Measurements from ENCODE around the gene RERG. TPM values are rescaled to one million over a fixed set of nuclear protein-coding genes. Genes with fewer than 3 reads are reported as not detected.
"Not testable (repeated sequence)": the region's sequence is repeated elsewhere in the genome, so short reads cannot be mapped to it uniquely, and the experiment has no call there.

The RERG gene
- total RNA-seq, 1 donor = under 0.01 TPM

- peak in 1 of 3 donors; percentile 44 for DNase-seq (ENCODE audit: low read depth in 2 of 3, low spot score in 2 of 3)
Observed at GRCh38 chr12:15151161-15152091, 69.8 kb downstream of the RERG start.

- DNase-seq (ENCODE audit: low read depth in 2 of 3, low spot score in 2 of 3) = no peak
Observed at GRCh38 chr12:15146585-15146984, 74.6 kb downstream of the RERG start.

GRCh38 chr12:15143467-15143866 is 77.8 kb downstream of the RERG start:
- DNase-seq (ENCODE audit: low read depth in 2 of 3, low spot score in 2 of 3) = no peak

- no peak for DNase-seq (ENCODE audit: low read depth in 2 of 3, low spot score in 2 of 3)
Observed at GRCh38 chr12:15142711-15143110, 78.5 kb downstream of the RERG start.

GRCh38 chr12:15131431-15131830 is 89.8 kb downstream of the RERG start:
- DNase-seq (ENCODE audit: low read depth in 2 of 3, low spot score in 2 of 3) = no peak

GRCh38 chr12:15130541-15130940 is 90.7 kb downstream of the RERG start:
- DNase-seq (ENCODE audit: low read depth in 2 of 3, low spot score in 2 of 3) = no peak

- no peak for DNase-seq (ENCODE audit: low read depth in 2 of 3, low spot score in 2 of 3)
Observed at GRCh38 chr12:15123401-15123800, 97.8 kb downstream of the RERG start.

GRCh38 chr12:15122344-15122743 is 98.9 kb downstream of the RERG start:
- peak in 1 of 3 donors; percentile 2 for DNase-seq (ENCODE audit: low read depth in 2 of 3, low spot score in 2 of 3)

GRCh38 chr12:15118955-15119354 is 102.3 kb downstream of the RERG start:
- DNase-seq (ENCODE audit: low read depth in 2 of 3, low spot score in 2 of 3) = no peak

- DNase-seq (ENCODE audit: low read depth in 2 of 3, low spot score in 2 of 3) = no peak
Observed at GRCh38 chr12:15116983-15117382, 104.2 kb downstream of the RERG start.

- DNase-seq (ENCODE audit: low read depth in 2 of 3, low spot score in 2 of 3) = no peak
Observed at GRCh38 chr12:15116086-15116485, 105.1 kb downstream of the RERG start.

- no peak for DNase-seq (ENCODE audit: low read depth in 2 of 3, low spot score in 2 of 3)
Observed at GRCh38 chr12:15115434-15115833, 105.8 kb downstream of the RERG start.

GRCh38 chr12:15114501-15114900 is 106.7 kb downstream of the RERG start:
- DNase-seq (ENCODE audit: low read depth in 2 of 3, low spot score in 2 of 3) = no peak

- DNase-seq (ENCODE audit: low read depth in 2 of 3, low spot score in 2 of 3) = peak in 1 of 3 donors; percentile 16
Observed at GRCh38 chr12:15092826-15093225, 128.4 kb downstream of the RERG start.

GRCh38 chr12:15090441-15090840 is 130.8 kb downstream of the RERG start:
- DNase-seq (ENCODE audit: low read depth in 2 of 3, low spot score in 2 of 3) = no peak

GRCh38 chr12:15088105-15088504 is 133.1 kb downstream of the RERG start:
- no peak for DNase-seq (ENCODE audit: low read depth in 2 of 3, low spot score in 2 of 3)

GRCh38 chr12:15077751-15078150 is 143.5 kb downstream of the RERG start:
- not testable (repeated sequence) for DNase-seq (ENCODE audit: low read depth in 2 of 3, low spot score in 2 of 3)

- DNase-seq (ENCODE audit: low read depth in 2 of 3, low spot score in 2 of 3) = no peak
Observed at GRCh38 chr12:15074351-15074750, 146.9 kb downstream of the RERG start.

- no peak for DNase-seq (ENCODE audit: low read depth in 2 of 3, low spot score in 2 of 3)
Observed at GRCh38 chr12:15059123-15059522, 162.1 kb downstream of the RERG start.
